Measurements from ENCODE around the gene SDK1. TPM values are rescaled to one million over a fixed set of nuclear protein-coding genes. Genes with fewer than 3 reads are reported as not detected.

The SDK1 gene
- total RNA-seq, 1 donor, result 0.36 TPM

- H3K27ac ChIP-seq (ENCODE audit: low read depth, low read length), result no peak overlapping the region
- H3K27me3 ChIP-seq (ENCODE audit: insufficient read depth, low read length), result no peaks in the 10 kb centered on the region
Observed at GRCh38 chr7:4124556-4125477, 823.8 kb downstream of the SDK1 start.

GRCh38 chr7:4127909-4128560 lies 827.0 kb downstream of the SDK1 start:
- Histone ChIP-seq H3K27me3 (ENCODE audit: insufficient read depth, low read length) (no peaks in the 10 kb centered on the region), H2AFZ (ENCODE audit: low read length) (no peak overlapping the region), H3K79me2 (ENCODE audit: insufficient read depth, low read length) (no peaks in the 10 kb centered on the region), H3K4me3 (ENCODE audit: insufficient read depth, low read length) (no peak overlapping the region), H4K20me1 (ENCODE audit: insufficient read depth, low read length) (no peaks in the 10 kb centered on the region), H3K9me3 (ENCODE audit: low read depth, low read length) (no peaks in the 10 kb centered on the region), H3K36me3 (ENCODE audit: insufficient read depth, low read length) (no peaks in the 10 kb centered on the region), H3K27ac (ENCODE audit: low read depth, low read length) (no peak overlapping the region), H3K4me1 (ENCODE audit: insufficient read depth, low read length) (no peaks in the 10 kb centered on the region), H3K4me2 (ENCODE audit: insufficient read depth, low read length) (no peak overlapping the region)
- no peak for DNase-seq (ENCODE audit: insufficient read length, low spot score, missing footprints)
- no peak for TF ChIP-seq CTCF (IDR thresholded peaks at IDR 0.05; ENCODE audit: extremely low read depth, low read depth, low read length)

More at GRCh38 chr7:4124556-4125477, 823.8 kb downstream of the SDK1 start:
- Histone ChIP-seq H3K4me3 (ENCODE audit: insufficient read depth, low read length) (no peak overlapping the region), H4K20me1 (ENCODE audit: insufficient read depth, low read length) (no peaks in the 10 kb centered on the region), H3K9me3 (ENCODE audit: low read depth, low read length) (peaks cover 2% of the 10 kb centered on the region), H3K36me3 (ENCODE audit: insufficient read depth, low read length) (no peaks in the 10 kb centered on the region), H2AFZ (ENCODE audit: low read length) (no peak overlapping the region), H3K79me2 (ENCODE audit: insufficient read depth, low read length) (no peaks in the 10 kb centered on the region), H3K4me2 (ENCODE audit: insufficient read depth, low read length) (no peak overlapping the region), H3K4me1 (ENCODE audit: insufficient read depth, low read length) (no peaks in the 10 kb centered on the region)
- DNase-seq (ENCODE audit: insufficient read length, low spot score, missing footprints), result no peak
- TF ChIP-seq CTCF (IDR thresholded peaks at IDR 0.05; ENCODE audit: extremely low read depth, low read depth, low read length), result no peak

GRCh38 chr7:4129481-4130122 lies 828.5 kb downstream of the SDK1 start:
- H3K4me1 ChIP-seq (ENCODE audit: insufficient read depth, low read length), result no peaks in the 10 kb centered on the region
- no peak overlapping the region for H3K4me2 ChIP-seq (ENCODE audit: insufficient read depth, low read length)
- TF ChIP-seq CTCF (IDR thresholded peaks at IDR 0.05; ENCODE audit: extremely low read depth, low read depth, low read length), result no peak
- no peaks in the 10 kb centered on the region for H3K9me3 ChIP-seq (ENCODE audit: low read depth, low read length)
- H3K79me2 ChIP-seq (ENCODE audit: insufficient read depth, low read length), result no peaks in the 10 kb centered on the region
- H3K4me3 ChIP-seq (ENCODE audit: insufficient read depth, low read length), result no peak overlapping the region
- H3K27ac ChIP-seq (ENCODE audit: low read depth, low read length), result no peak overlapping the region
- DNase-seq (ENCODE audit: insufficient read length, low spot score, missing footprints), result no peak
- no peaks in the 10 kb centered on the region for H4K20me1 ChIP-seq (ENCODE audit: insufficient read depth, low read length)
- H3K27me3 ChIP-seq (ENCODE audit: insufficient read depth, low read length), result no peaks in the 10 kb centered on the region
- no peak overlapping the region for H2AFZ ChIP-seq (ENCODE audit: low read length)
- no peaks in the 10 kb centered on the region for H3K36me3 ChIP-seq (ENCODE audit: insufficient read depth, low read length)

All from osteoblast (primary cell).